GM10847 (cell line): ENCODE measurements around the gene TNIP2.

Source experiments
- POLR2A ChIP-seq: IDR thresholded peaks from 2 replicates; pipeline ENCODE4 v1.6.1; 2011; ENCODE audit not compliant: insufficient read length; ENCODE audit errors: extremely low read depth

TNIP2 gene

DNA sequence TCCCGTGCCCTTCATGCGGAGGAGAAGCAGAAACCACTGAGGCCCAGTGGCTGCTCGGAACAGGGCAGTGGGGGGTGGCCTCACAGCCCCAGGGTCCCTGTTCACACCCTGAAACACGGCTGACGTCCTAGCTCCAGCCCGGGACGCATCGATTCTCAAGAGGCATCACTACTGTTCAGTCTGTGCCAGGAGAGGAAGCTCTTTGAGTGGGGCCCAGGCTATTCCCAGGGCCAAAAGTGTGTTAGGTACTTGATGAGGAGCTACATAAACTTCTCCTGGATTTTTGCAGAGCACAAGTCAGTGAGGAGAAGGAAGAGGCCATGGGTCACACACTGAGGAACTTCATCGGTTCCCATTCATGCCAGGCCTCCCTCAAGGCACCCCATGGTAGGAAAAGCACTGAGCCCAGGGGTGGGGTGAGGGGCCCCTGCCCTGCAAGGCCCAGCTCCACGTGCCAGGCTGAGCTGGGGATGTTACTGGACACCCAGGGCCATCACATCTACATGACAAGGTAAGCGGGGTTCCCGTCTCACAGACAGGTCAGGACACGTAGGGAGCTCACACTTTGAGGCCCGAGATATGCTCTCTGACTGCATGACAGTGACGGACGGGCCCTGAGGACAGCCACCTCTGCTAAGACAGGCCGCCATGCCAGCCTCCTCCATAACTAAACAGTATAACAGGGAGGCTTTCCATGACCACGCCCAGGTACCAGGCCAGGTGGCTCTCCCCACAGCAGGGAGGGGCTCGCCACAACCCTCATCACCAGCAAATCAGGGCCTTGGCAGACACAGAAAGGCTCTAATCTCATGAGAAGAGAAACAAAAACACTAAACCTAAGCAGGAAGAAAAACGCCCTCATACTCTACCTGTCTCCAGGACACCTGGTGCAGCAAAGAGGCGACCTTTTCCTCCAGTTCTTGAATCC, 12.4 kb downstream of the TNIP2 start:
- no peak for TF ChIP-seq POLR2A

DNA sequence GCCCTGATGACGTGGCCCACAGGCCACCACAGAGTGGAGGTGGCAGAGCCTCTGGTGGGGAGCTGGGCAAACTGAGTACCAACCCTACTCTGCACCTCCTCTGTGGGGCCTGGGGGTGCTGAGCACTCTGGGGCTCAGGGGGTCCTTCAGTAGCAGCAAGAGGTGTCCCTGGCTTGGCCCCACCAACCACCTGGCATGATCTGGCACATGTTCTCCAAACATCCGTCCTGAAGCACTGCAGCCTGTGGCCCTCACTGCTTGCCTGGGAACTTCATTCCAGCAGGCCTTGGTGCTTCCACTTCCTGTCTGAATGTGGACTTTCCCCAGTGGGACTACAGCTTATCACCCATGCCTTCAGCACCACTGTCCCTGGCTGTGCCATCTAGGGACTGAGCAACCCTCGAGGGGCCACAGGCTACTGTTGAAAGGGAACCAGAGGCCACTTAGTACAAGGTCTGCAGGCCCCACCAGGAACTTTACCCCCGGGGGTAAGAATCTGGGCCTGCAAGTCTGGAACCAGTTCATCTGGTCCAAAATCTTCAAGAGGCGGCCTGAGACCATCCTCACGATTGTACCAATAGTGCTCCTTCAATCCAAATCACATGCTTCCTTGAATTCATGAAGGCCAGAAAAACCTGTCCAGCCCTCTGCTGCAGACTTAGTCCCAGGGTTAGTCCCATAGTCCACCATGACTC, 13.2 kb downstream of the TNIP2 start:
- no peak for TF ChIP-seq POLR2A

DNA sequence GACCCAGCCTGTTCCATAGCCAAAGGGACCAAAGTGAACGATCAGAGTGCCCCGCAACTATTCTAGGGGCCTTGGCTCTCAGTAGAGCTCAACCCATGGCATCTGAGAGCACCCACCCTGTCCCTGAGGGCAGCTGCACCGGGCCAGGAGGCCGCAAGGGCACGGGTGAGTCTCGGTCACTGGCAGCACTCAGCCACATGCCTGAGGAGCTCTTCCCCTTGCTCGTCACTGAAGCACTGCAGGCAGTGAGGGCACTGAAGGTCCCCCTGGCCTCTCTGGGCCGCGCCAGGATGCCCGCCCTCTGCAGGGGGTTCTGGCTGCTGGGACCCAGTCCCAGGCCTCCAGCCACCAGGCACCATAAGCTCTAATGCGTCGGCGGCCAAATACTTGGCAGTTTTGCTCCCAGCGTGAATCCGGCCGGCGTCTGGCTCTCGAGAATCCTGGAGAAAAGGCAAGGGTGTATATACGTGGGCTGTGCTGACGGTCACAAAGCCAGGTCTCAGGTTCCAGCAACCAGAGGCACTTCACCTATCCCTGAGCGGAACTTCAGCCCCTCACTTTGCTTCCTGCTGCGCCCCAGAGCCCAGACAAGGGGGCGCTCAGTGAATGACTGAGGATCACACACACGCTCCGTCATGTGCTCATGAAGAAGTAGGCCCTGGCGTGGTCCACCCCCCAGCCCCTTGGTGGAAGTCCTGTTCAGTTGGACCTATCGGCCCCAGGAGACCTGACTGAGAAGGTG, 13.9 kb downstream of the TNIP2 start:
- no peak for TF ChIP-seq POLR2A

DNA sequence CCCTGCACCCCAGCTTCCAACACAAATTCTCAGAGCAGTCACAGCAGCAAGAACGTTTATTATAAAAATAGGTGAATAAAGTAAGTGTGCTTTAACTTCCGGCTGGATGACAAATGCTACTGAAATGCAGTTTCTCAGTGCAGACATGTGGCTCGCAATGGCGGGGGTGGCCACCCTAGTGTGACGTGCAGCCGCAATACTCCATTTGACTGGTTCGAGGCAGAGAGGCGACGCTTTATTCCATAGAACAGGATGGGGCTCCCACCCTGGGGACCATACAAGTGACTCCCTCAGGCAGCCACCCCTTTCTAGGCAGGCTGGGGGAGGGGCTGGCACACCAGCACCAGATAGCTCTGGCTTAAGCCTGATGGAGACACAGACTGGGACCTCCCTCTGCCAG, 14.5 kb downstream of the TNIP2 start:
- TF ChIP-seq POLR2A: no peak

DNA sequence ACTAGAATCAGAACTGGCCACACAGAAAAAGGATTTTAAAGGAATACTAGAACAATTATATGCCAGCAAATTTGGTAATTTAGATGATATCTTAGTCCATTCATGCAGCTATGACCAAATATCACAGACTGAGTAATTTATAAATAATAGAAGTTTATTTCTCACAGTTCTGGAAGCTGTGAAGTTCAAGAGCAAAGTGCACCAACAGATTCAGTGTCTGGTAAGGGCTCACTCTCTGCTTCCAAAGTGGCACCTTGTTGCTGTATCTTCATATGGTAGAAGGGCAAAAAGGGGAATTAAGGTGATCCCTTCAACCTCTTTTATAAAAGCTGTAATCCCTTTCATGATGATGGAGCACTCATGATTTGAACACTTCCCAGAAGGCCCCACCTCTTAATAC, 20.3 kb downstream of the TNIP2 start:
- TF ChIP-seq POLR2A: no peak

DNA sequence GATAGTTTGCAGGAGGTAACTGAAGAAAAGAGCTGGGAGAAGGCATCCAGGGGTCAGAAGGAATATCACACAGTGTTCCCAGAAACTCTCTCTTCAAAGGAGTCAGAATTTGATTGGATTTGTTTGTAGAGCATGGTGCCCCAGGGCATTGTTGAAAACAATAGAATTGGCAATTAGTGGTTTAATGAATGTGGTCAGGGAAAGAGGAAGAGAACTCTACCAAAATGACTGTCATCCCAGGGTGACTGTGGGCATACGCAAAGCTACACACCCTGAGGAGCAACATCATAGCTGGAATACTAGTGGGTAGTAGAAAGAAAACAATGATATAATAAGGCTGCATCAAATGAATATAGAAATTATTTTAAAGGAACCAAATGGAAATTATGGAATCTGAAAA, 21.5 kb downstream of the TNIP2 start:
- TF ChIP-seq POLR2A: no peak

DNA sequence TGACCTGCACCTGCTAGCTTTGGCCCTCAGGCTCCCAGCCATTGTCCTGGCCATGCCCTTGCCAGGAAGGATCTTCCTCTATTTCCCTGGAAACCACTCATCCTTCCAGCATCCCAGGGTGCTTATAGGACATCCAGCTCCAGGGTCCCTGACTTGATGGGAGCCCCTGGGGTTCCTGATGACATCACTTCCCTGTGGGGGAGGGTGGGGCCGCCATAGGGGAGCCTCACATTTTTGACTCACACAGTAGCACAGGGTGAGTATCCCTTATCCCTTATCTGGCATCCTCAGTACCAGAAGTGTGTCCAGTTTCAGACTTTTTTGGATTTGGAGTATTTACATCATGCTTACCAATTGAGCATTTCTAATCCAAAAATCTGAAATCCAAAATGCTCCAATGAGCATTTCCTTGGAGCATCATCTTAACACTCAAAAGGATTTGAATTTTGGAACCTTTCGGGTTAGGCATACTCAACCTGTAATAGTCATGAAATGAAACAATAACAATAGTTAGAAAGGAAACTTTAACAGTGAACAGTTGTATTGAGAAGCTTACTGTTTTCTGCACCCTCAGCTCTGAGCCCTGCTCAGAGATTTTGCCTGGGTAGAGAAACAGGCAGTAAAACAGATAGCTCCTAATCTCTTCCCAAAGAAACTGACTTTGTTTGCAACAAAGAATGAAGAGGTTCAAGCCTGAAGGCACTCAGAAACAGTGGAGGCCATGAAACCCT, 22.1 kb downstream of the TNIP2 start:
- TF ChIP-seq POLR2A: no peak

DNA sequence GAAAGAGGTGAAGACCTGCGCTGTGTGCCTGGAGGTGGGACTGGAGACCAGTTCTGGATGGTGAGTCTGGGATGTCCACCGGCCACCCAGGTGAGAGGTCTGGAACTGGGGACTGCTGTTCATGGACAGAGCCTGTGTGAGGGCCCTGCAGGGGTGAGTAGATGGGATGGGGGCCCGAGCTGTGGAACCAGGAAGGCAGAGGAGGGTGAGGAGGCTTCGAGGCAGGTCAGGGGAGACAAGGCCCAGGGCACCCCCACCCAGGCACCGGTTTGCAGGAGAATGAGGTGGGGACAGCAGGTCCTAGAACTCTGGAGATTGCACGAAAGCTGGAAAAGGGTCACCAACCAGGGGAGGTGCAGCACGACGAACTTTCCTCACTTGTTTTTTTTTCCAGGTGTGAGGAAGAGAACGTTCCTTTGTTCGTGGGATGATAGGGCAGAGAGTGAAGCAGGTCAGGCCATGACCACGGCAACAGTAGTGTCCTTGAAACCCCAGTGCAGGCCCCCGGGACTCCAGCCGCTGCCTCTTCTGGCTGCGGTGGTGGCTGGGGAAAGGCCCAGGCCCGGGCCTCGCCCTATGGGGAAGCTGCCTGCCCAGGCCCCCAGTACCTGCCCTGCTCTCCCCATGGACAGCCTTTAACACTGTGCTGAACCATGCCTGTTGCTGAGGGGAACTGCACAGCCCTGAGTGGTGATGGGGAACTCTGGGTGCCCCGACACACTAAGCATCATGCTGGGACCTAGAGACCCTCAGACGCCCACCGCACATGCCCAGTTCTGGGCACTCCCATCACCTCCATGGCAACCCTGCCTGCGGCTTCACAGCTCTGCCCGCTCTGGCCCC, 22.9 kb downstream of the TNIP2 start:
- TF ChIP-seq POLR2A: no peak

DNA sequence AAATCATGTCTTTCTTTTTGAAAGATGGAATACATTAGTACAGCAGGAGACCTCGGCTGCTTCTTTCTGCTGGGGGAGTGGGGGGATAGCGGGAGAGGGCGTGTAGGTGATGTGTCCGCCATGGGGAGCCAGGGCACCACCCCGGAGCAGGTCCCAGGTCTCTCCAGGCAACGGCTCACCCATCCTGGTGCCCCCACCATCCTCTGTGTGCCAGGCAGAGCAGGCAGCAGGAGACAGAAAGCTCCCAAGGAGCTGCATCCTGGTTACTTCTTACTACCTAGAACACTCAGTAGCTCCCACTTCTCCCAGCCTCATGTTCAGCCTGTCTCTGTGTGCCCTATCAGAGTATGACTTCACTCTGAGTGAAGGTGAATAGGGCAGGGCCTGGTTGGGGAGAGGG, 23.6 kb downstream of the TNIP2 start:
- TF ChIP-seq POLR2A: no peak

DNA sequence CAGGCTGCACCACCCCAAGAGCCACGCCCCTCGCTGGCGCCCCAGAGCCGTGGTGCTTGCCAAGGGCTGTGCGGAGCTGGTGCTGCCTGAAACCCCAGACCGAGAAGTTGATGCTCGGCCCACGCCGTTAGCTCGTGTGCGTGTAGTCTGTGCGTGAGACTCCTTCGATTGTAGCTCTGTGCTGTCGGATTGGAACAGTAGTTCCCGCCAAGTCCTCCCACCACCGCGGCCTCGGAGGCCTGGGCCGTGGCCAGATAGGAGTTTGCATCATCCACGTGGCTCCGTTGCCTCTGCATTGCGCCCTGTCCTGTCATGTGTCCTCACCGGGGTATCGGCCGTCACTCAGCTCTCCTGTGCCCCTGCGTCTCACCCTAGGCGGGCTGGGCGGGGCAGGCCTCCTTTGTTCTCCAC, 24.2 kb downstream of the TNIP2 start:
- no peak for TF ChIP-seq POLR2A

DNA sequence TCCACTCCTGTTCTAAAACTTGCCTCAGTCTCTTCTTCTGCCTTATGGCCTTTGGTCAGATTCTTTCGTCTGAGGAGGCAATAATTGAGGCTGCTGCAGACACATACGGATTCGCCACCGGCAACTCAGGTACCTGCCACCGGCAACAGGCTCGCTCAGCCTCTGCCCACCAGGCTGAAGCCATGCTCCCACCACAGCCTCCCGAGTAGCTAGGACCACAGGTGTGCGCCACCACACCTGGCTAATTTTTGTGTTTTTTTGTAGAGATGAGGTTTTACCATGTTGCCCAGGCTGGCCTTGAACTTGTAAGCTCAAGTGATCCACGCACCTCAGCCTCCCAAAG, 26.6 kb downstream of the TNIP2 start:
- no peak for TF ChIP-seq POLR2A

DNA sequence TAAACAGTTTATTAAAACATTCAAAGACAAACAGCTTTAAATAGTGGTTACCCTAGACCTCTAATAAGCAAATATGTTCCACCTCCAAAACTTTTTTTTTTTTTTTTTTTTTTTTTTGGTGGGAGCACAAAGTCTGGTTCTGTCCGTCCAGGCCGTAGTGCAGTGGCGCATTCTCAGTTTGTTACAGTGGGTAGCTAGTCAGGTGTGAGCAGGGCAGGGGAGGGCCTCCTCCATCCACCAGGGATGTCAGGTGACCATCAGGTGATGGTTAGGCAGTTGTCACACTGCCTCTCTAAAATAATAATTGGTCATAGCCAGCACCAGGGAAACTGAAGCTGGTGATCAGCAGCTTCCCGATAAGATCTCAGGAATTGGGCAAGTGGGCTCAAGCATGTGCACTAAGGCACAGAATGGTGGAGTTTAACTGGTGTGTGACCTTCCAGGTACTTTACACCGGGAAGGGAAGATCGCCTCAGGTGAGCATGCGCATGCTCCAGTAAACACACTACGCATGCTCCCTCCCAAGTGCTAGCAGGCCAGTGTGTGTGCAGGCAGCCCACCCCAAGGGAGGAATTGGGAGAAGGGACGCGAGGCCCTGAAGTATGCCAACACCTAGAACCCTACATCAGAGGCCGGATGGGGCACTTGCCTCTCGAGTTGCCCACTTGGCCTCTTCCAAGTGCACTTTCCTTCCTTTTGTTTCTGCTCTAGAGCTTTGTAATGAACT, 27.2 kb downstream of the TNIP2 start:
- TF ChIP-seq POLR2A: no peak

DNA sequence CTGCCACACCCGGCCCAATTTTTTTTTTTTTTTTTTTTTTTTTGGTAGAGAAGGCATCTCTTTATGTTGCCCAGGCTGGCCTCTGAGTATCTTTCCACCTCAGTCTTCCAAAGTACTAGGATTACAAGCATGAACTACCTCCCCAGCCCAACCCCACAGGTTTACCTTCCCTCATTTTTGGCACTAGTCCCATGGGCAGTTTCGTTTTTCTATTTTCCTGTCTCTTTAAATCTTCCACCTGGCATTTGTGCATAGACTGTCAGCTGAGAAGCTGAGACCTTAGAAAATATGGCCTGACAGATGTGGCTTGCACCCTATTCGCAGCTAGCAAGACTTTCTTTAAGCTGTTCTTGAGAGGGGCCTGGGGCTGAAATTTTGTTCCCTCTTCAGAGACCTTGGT, 27.9 kb downstream of the TNIP2 start:
- TF ChIP-seq POLR2A: no peak

DNA sequence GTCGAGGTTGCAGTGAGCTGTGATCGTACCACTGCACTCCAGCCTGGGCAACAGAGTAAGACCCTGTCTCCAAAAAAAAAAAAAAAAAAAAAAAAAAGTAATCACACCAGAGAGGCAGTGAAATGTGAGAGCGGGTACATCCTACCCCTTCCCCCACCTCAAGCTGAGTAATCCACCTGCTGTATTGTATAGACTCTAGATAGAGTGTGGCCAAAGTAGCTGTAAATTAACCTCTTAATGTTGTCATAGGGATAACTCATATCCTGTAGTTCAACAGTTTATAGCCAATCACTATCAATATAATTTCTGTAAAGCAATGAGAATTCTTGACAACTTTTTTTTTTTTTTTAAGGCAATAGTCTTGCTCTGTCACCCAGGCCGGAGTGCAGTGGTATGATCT, 30.8 kb downstream of the TNIP2 start:
- no peak for TF ChIP-seq POLR2A
